T-helper 2 cell treated with Interferon-gamma antibody and Interleukin-4, amounts not matched to agents 5 μg/mL and 100 μg/mL, for 36 hours (primary cell): Measurements from ENCODE around the gene TREML2.

ENCODE experiments used
- DNase-seq: peaks from one replicate; pipeline ENCODE4 v3.0.0; 2021; ENCODE audit warnings: low spot score
- H3K27ac Mint-ChIP-seq: one replicate; pipeline ENCODE4 v1.8.0; 2021; ENCODE audit warnings: mild to moderate bottlenecking, mixed read lengths
- H3K27me3 Mint-ChIP-seq: one replicate; pipeline ENCODE4 v1.8.0; 2021; ENCODE audit warnings: low read depth, mixed read lengths
- H3K36me3 Mint-ChIP-seq: one replicate; pipeline ENCODE4 v1.8.0; 2021; ENCODE audit warnings: low read depth, mixed read lengths
- H3K4me1 Mint-ChIP-seq: one replicate; pipeline ENCODE4 v1.8.0; 2021; ENCODE audit warnings: low read depth, mixed read lengths
- H3K4me3 Mint-ChIP-seq: one replicate; pipeline ENCODE4 v1.8.0; 2022; ENCODE audit warnings: mild to moderate bottlenecking, moderate library complexity, mixed read lengths
- H3K9me3 Mint-ChIP-seq: one replicate; pipeline ENCODE4 v1.8.0; 2021; ENCODE audit warnings: mixed read lengths

TREML2 gene

DNA sequence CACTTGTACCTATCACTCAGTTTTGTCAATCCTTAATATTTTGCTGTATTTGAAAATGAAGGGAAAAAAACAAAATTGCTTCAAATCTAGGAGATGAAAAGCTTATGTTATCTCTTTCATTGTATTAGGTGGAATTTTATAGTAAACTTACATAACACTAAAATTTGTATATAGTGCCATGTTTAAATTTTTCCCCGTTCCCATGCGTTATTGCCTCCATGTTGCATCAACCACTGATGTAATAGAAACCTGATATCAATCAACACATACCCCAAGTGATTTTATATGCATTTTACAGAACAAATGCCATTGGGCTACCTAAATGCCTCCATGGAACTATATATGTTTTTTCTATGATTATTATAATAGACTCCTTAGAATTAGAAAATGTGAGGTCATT is 23.3 kb downstream of the TREML2 start:
- H3K4me3 Mint-ChIP-seq = no peak overlapping the region
- H3K4me1 Mint-ChIP-seq = peaks cover 12% of the 10 kb centered on the region
- H3K9me3 Mint-ChIP-seq = no peaks in the 10 kb centered on the region
- H3K27me3 Mint-ChIP-seq = peaks cover 33% of the 10 kb centered on the region
- no peak overlapping the region for H3K27ac Mint-ChIP-seq
- DNase-seq = no peak
- no peaks in the 10 kb centered on the region for H3K36me3 Mint-ChIP-seq

DNA sequence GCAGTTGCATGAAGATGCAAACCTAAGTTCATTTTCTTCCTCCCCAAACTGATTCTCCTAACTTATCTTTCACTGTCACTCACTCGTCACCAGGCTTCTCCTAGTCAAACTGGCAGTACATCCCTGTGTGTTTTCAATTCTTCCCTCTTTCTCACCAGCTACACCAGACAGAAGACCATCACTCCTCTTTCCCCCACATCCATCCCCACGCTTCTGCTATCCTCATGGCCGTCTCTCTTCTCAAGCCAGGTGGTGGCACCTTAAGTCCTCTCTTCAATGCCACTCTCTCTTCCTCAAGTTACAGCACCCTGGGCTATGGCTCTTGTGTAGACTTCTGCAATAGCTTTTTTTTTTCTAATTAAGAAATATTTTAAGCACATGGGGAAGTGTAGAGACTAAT is 23.7 kb downstream of the TREML2 start:
- DNase-seq = no peak
- no peak overlapping the region for H3K27ac Mint-ChIP-seq

DNA sequence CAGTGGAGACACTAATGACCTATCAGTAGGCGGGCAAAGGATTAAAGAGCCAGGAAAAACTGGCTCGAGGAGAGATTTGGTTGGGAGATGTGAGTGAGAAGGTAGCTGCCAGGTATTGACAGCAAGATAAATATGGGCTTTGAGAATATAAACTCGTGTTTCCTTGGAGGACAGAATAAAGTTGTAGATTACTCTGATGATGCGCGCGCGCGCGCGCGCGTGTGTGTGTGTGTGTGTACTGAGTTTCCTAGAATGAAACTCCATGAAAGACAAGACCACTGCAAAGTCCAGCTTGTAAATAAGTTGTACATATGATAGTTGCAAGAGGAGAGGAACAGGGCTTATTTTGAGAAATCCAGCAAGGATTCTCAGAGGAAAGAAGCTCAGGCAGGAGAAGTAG is 24.8 kb downstream of the TREML2 start:
- no peak for DNase-seq
- no peak overlapping the region for H3K27ac Mint-ChIP-seq
- no peaks in the 10 kb centered on the region for H3K9me3 Mint-ChIP-seq
- no peaks in the 10 kb centered on the region for H3K36me3 Mint-ChIP-seq
- H3K4me1 Mint-ChIP-seq = no peaks in the 10 kb centered on the region
- H3K27me3 Mint-ChIP-seq = peaks cover 33% of the 10 kb centered on the region
- no peak overlapping the region for H3K4me3 Mint-ChIP-seq

More for the DNA sequence above, 23.7 kb downstream of the TREML2 start:
- H3K9me3 Mint-ChIP-seq = no peaks in the 10 kb centered on the region
- H3K4me3 Mint-ChIP-seq = no peak overlapping the region
- peaks cover 8% of the 10 kb centered on the region for H3K4me1 Mint-ChIP-seq
- H3K36me3 Mint-ChIP-seq = no peaks in the 10 kb centered on the region
- peaks cover 33% of the 10 kb centered on the region for H3K27me3 Mint-ChIP-seq

DNA sequence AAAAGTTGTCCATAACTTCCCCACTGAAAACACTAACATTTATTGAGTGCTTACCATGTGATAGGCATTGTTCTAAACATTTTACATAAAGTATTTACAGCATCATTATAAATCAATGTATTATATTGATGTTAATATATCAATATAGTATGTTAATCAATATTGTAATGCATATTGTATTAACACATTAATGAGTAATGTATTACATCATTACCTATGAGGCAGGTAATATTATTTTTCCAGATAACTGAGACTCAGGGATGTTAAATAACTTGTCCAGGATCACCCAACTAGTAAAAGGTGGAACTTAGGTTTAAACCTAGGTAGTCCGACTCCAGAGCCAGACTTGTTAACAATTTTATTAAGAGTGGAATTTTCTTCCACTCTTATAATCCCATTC is 25.9 kb downstream of the TREML2 start:
- Mint-ChIP-seq H3K27ac (no peak overlapping the region), H3K27me3 (peaks cover 38% of the 10 kb centered on the region), H3K9me3 (no peaks in the 10 kb centered on the region)

DNA sequence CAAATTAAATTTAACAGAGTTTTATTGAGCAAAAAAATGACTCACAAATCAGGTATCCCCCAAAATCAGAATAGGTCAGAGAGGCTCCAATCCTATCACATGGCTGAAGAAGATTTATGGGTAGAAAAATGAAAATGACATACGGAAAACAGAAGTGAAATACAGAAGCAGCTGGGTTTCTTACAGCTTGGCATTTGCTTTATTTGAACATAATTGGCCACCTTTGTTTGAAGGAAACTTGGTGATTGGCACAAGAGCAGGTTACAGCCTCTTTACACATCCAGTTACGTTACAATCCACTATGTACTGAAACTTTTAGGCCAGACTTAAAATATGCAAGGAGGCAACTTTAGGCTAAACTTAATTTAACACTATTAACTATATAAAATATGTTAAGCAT is 26.3 kb downstream of the TREML2 start:
- Mint-ChIP-seq H3K36me3 (no peaks in the 10 kb centered on the region), H3K27ac (no peak overlapping the region), H3K4me1 (no peaks in the 10 kb centered on the region), H3K4me3 (no peak overlapping the region), H3K27me3 (peaks cover 35% of the 10 kb centered on the region), H3K9me3 (no peaks in the 10 kb centered on the region)
- DNase-seq = no peak

More for the DNA sequence above, 25.9 kb downstream of the TREML2 start:
- no peaks in the 10 kb centered on the region for H3K36me3 Mint-ChIP-seq
- H3K4me3 Mint-ChIP-seq = no peak overlapping the region
- no peaks in the 10 kb centered on the region for H3K4me1 Mint-ChIP-seq
- DNase-seq = no peak

DNA sequence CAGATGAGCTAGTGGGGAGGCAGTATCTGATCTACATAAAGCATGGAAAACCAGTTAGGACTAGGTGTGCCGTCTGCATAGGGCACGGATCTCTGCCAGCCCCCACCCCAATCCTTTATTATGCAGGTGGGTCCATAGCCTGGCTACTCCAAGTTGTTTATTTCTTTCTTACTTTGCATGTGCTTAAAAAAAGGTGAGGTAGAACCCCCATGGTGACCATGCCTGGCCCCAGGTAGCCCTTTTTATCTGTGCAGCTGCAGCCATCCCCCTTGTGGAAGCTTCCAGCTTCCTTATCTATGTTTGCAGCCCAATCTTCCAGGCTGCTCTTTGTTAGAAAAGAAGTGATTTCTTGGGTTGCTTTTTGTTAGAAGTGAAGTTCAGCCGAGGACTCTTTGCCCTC is 29.0 kb downstream of the TREML2 start:
- Mint-ChIP-seq H3K27ac (no peak overlapping the region), H3K36me3 (no peaks in the 10 kb centered on the region), H3K4me1 (no peaks in the 10 kb centered on the region), H3K9me3 (no peaks in the 10 kb centered on the region), H3K4me3 (no peak overlapping the region), H3K27me3 (peaks cover 33% of the 10 kb centered on the region)
- no peak for DNase-seq

DNA sequence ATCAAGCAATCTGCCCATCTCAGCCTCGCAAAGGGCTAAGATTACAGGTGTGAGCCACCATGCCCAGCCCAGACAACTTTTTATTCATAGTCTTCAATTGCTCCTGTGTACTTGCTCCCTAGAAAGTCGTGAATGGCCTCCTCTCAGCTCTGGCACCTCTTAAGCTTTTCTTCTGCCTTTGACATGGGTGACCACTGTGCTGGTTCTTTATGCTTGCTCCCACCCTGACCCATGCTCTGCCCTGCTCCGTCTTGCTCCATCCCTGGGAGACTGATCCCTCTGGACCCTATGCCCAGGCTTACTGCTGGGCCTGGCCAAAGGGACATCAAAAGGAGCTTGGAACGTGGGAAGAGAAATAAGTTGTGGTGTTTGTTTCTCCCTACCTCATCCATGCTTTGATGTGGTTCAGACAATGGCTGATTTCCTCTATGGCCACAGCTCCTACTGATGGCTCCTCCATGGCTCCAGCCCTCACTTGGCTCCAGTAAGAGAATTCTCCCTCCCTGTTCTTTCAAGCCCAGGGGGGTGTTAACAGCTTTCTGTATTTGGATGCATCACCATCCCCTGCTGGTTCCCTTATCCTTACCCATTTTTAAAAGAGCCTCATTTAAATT is 30.3 kb downstream of the TREML2 start:
- no peaks in the 10 kb centered on the region for H3K36me3 Mint-ChIP-seq
- H3K4me1 Mint-ChIP-seq = no peaks in the 10 kb centered on the region
- H3K27me3 Mint-ChIP-seq = peaks cover 27% of the 10 kb centered on the region
- no peak overlapping the region for H3K4me3 Mint-ChIP-seq
- H3K27ac Mint-ChIP-seq = no peak overlapping the region
- no peaks in the 10 kb centered on the region for H3K9me3 Mint-ChIP-seq
- DNase-seq = no peak

DNA sequence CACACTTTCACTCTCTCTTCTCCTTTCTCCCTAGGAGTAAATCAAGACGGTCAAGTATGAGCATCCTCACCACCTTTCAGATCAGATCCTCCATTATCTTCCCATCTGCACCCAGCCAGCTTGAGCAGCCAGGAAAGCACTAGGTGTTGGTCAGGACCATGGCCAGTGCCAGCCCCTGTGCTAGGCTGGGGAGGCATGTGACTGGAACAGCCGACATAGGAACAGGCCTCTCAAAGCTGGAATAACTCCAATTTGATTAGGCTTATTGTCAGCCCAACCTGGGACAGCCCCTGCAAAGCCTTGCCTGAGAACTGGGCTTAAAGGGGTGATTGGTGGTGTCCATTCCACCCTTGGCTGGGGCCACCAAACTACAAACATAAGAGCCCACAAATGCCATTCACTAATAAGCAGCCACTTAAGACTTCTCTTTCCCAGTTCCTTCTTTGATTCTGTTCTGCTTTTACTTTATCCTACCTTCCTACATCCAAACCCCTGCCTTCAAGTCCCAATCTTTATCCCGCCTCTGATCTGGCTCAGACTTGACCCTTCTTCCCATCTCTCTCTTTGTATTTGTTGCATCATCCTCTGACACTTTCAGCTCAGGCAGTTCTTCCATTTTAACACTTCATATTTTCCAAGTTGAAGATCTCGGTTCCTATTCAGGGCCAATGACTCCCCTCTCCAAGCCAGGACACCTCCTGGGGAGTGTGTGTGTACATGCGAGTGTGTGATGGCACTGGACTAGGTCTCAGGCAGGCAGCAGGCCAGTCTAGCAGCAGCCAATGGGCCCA is 33.6 kb downstream of the TREML2 start:
- H3K36me3 Mint-ChIP-seq = no peaks in the 10 kb centered on the region
- H3K4me3 Mint-ChIP-seq = no peak overlapping the region
- H3K9me3 Mint-ChIP-seq = no peaks in the 10 kb centered on the region
- DNase-seq = no peak
- no peak overlapping the region for H3K27ac Mint-ChIP-seq
- H3K4me1 Mint-ChIP-seq = no peaks in the 10 kb centered on the region
- peaks cover 23% of the 10 kb centered on the region for H3K27me3 Mint-ChIP-seq

DNA sequence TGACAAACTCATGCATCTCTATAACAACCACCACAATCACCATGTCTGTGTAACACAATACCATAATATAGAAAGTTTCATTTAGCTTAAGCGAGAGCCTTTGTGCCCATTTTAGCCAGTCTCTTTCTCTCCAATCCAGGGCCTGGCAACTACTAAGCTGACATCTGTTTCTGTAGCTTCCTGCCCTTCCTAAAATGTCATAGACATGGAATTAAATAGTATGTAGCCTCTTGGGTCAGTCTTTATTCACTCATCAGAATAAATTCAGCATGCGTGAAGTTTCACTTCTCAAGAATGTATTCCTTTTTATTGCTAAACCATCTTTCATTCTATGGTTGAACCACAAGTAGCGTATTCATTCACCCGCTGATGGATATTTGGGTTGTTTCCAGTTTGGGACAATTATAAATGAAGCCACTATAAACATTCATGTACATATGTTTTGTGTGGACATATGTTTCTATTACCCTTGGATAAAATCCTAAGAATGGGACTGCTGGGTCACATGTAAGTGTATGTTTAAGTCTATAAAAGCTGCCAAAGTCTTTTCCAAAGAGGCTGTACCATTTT is 36.3 kb downstream of the TREML2 start:
- Mint-ChIP-seq H3K36me3 (no peaks in the 10 kb centered on the region), H3K4me3 (no peak overlapping the region), H3K4me1 (no peaks in the 10 kb centered on the region), H3K9me3 (no peaks in the 10 kb centered on the region), H3K27me3 (peaks cover 18% of the 10 kb centered on the region), H3K27ac (no peak overlapping the region)
- no peak for DNase-seq

DNA sequence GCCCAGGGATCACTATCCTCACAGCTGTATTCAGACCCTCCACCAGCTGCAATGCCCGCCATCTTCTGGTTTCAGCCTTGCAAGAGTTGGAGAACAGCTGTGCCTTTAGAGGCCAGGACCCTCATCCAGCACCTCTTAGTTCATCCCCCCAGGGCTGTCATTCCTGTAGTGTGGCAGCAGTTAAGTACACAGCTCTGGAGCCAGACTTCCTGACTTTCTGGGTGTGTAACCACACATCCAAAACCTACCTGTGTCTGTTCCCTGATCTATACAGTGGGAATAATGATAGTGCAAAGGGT is 37.6 kb downstream of the TREML2 start:
- Mint-ChIP-seq H3K4me1 (no peaks in the 10 kb centered on the region), H3K4me3 (no peak overlapping the region), H3K27ac (no peak overlapping the region), H3K36me3 (no peaks in the 10 kb centered on the region), H3K9me3 (no peaks in the 10 kb centered on the region), H3K27me3 (peaks cover 12% of the 10 kb centered on the region)
- DNase-seq = peak; percentile 1

DNA sequence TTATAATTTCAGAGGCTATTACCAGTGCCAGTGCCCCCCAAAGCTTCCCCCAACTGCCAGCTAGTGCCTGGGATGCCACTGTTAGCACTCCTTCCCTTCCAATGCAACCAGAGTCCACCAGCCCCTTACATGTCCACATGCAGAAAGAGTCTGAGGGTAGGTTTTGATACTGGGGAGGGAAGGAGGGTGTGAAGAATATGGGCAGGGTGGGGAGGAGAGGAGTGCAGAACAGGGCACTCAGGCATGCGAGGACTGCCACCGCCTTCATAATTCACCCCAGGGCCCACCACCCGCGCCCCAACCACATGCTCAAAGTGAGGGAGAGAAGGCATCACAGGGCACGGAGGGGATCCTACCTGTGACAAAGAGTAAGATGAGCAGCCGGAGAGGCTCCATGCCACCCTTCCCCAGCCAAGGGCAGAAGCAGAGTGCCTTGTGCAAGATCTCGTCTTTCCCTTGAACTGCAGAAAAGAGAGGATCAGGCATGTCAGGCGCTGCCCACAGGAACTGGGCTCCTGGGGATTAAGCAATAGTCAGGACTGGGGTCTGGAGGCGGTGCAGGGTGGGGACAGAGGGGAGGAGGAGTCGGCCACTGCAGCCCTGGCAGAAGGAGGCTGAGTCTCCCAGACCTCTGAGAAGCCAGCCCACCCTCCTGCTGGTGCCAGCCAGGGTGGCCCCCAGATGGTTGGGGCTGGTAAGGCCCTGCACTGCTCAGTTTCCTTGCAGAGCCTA is 38.1 kb downstream of the TREML2 start, which contains the start of gene TREM2:
TSS of gene TREM2 (minus strand) at position 430 of the 732 bp plus-strand sequence. CDS start at position 396, 34 bp downstream.
- Mint-ChIP-seq H3K4me1 (no peaks in the 10 kb centered on the region), H3K27ac (no peak within 1 kb of the TSS), H3K4me3 (no peak within 1 kb of the TSS), H3K9me3 (no peaks in the 10 kb centered on the region), H3K27me3 (peaks cover 15% of the 10 kb centered on the region), H3K36me3 (no peaks in the 10 kb centered on the region)
- peak; percentile 2 for DNase-seq

DNA sequence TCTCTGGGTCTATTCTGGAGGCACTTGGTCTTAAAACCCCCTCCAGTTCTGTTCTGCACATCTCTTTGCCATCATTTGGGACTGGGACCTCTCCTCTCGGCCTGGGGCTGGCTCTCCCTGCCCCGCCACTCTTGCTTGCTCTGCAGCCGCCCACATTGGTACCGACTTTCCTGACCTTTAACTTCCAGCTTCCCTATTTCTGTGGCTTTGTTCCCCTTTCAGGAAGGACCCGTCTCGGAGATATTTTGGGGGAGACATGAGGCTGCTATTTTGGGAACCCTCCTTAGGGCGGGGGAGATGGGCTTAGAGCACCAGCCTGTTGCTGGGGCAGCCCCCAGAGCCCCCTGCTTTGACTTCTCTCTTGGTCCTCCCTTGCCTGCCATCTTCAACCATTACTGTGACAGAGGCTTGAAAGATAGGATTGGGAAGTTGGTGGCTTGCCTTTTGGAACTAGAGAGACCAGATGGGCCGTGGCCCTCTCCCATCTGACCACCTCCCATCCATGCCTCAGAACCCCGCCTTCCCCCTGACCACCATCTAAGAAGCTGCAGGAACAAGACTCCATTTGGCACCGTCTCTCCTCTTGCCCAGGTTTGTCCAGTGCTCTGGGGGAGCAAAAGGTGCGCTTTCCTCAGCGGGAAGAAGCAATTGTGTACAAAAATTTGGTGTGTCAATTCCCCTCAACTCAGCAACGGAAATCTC is 38.9 kb downstream of the TREML2 start:
- no peaks in the 10 kb centered on the region for H3K4me1 Mint-ChIP-seq
- no peaks in the 10 kb centered on the region for H3K36me3 Mint-ChIP-seq
- H3K27me3 Mint-ChIP-seq = peaks cover 14% of the 10 kb centered on the region
- DNase-seq = peak; percentile 2
- H3K4me3 Mint-ChIP-seq = no peak overlapping the region
- H3K27ac Mint-ChIP-seq = no peak overlapping the region
- no peaks in the 10 kb centered on the region for H3K9me3 Mint-ChIP-seq

DNA sequence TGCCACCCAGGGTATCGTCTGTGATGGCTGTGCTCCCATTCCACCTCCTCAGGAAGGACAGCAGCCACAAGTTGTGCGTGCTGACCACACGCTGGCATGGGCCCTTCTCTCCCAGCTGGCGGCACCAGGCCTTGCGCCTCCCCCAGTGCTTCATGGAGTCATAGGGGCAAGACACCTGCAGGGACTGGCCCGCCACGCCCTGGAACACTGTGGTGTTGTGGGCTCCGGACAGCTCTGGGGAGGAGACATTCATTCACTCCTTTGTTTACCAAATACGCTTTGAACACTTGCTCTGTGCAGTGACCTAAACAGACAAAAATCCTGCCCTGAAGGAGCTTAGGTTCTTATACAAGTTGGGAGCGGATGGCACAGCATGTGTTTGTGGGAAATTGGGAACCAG is 39.6 kb downstream of the TREML2 start:
- peaks cover 16% of the 10 kb centered on the region for H3K27me3 Mint-ChIP-seq
- no peaks in the 10 kb centered on the region for H3K36me3 Mint-ChIP-seq
- no peaks in the 10 kb centered on the region for H3K9me3 Mint-ChIP-seq
- no peaks in the 10 kb centered on the region for H3K4me1 Mint-ChIP-seq
- no peak for DNase-seq
- H3K27ac Mint-ChIP-seq = no peak overlapping the region
- H3K4me3 Mint-ChIP-seq = no peak overlapping the region
